Medulla oblongata (tissue), 1 donor: ENCODE results near the gene PARL.
"Not testable (repeated sequence)": the region's sequence is repeated elsewhere in the genome, so short reads cannot be mapped to it uniquely, and the experiment has no call there.

Experiments used
- DNase-seq: peaks from one replicate; pipeline ENCODE4 v3.0.0-alpha.2; 2015; ENCODE audit errors: extremely low spot score

Gene PARL

DNA sequence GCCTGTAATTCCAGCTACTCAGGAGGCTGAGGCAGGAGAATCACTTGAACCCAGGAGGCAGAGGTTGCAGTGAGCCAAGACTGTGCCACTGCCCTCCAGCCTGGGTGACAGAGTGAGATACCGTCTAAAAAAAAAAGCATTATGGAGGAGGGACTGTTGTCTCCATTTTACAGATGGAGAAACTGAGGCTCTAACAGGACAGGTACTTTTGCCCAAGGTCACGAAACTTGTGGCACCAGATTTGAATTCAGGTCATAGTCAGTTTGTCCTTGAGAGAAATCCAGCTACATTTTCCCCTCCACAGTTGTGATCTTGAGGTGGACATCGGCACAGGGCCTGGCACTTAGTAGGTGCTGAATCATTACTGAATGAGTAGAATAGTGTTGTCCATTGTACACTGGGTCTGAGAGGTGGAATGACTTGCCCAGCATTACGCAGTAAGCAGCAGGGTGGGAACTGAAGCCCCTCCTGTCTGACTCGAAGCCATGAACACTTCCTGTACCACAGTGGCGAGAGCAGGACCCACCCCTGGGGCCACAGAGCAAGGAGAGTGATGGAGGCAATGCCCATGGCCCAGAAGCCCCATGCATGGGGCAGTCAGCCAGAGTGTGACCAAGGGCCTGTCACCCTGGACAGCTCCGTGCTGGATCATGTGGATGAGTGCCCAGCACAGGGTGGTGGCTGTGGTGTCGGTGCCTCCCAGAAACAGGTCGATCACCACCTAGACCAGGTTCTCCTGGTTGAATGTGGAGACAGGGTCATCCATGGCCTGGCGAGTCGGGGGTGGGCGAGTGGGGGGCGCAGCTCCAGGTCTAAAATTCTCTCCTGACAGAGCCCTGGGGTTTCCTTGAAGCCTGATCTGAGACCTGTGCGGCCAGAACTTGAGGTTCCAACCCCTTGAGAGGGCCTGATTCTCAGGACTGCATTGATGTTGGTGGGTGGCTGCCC is 20.4 kb upstream of the PARL start:
- DNase-seq = no peak

DNA sequence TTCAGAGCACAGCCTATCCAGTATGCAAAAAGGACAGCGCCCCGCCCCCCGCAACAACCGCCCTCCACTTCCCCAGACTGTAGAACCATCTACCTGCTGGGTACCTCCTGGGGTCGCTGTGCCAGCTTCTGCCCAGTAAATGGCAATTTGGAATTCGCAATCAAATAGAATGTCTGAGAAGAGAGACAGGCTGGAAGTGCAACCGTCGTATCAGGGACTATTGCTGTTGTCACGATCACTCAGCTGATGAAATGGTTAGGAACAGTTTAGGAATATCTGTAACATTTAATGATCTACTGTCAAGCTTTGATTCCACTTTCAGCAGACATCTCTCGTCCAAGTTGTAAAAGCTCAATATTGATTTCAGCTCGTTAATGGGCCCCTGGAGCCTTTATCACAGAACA is 13.3 kb upstream of the PARL start:
- no peak for DNase-seq

- DNase-seq = no peak
These were observed 12.9 kb upstream of the PARL start for GRCh38 chr3:183897606-183898005.

- DNase-seq = no peak
These were observed 11.9 kb upstream of the PARL start for GRCh38 chr3:183896610-183897009.

DNA sequence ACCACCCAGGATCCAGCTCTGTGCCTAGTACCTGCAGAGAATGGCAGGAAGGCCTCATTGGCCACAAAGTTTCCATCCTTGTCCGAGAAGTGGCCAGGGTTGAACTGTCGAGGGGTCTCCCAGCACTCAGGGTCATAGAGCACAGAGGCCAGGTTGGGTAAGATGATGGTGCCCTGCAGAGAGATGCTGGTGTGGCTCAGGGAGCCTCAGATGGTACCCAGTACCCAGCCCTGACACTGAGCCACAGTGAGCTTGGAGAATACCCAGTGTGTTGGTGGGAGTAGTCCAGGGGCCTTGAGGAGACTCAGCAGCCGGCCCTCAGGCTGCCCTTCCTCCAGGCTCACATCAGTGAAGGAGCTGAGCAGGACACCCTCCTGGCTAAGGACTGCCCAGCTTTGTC is 11.5 kb upstream of the PARL start:
- DNase-seq = no peak

GRCh38 chr3:183895774-183896173 is 11.1 kb upstream of the PARL start:
- no peak for DNase-seq

DNA sequence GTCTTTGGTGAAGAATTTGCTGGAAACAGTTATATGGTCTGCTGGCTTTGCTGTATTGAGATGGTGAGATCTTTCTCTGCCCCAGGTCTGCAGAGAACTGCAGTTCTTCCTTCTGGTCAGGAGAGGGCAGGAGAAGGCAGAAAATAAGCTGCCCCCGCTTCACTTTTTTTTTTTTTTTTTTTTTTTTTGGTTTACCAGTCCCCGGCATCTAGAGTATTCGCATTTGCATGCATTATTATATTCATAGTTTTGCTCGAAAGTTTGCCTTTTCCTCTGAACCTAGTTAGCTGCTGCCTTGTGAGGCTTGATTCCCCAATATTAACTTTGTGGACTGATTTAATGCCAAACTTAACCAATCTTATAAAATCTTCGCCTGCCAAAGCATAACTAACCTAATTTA is 10.6 kb upstream of the PARL start:
- DNase-seq = peak; percentile 54

GRCh38 chr3:183892610-183893214 is 8.0 kb upstream of the PARL start:
- DNase-seq = no peak

GRCh38 chr3:183885766-183886165 is 1.1 kb upstream of the PARL start:
- no peak for DNase-seq

- DNase-seq = no peak
These were observed 618 bp downstream of the PARL start for GRCh38 chr3:183884097-183884426.

DNA sequence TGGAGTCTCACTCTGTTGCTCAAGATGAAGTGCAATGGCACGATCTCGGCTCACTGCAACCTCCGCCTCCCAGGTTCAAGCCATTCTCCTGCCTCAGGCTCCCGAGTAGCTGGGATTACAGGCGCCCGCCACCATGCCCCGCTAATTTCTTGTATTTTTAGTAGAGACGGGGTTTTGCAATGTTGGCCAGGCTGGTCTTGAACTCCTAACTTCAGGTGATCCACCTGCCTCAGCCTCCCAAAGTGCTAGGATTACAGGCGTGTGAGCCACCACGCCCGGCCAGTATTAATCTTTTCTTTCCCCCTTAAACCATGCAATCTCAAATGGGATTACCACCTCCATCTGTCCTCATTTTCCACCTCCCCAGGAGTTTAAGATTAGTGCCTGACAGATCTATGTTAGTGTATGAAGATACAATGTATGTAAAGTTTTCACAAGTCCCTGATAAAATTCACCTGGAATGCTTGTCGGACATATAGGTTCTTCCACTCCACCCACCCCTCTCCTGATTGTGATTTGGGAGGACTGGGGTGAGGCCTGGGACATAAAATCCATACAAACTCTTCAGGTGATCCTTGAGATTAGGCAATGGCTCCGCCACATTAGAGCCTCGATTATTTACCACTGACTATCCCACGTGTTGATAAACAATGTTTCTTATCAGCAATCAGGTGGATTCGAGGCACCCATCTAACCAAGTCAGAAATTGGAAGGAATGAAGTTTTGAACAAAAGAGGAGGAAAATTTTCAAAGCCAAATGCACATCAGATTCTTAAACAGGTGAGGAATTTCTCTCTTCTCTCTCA is 1.2 kb downstream of the PARL start:
- DNase-seq = no peak

GRCh38 chr3:183880121-183880520 is 4.6 kb downstream of the PARL start:
- DNase-seq = no peak

GRCh38 chr3:183879243-183879642 is 5.4 kb downstream of the PARL start:
- no peak for DNase-seq

DNA sequence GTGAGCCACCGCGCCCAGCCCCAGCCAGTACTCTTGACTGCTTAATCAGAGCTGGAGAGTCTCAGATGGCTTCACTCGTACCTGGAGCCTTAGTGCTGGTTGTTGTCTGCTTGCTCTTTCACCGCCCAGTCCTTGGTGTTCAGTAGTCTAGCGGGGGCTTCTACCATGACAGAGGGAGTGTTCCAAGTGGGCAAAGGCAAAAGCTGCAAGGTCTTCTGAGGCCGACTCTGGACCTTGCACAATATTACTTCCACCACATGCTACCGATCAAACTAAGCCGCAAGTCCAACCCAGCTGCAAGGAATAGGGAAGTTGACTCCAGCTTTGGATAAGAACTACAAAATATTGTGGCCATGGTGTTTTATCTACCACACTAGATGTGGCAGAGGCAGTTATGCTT is 6.6 kb downstream of the PARL start:
- peak; percentile 71 for DNase-seq

DNA sequence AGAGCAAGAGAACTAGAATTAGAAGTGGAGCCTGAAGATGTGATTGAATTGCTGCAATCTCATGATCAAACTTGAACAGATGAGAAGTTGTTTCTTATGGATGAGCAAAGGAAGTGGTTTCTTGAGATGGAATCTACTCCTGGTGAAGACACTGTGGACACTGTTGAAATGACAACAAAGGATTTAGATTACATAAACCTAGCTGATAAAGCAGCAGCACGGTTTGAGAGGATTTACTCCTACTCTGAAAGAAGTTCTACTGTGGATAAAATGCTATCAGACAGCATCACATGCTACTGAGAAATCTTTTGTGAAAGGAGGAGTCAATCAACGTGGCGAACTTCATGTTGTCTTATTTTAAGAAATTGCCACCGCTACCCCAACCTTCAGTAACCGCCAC is 7.5 kb downstream of the PARL start:
- not testable (repeated sequence) for DNase-seq

DNA sequence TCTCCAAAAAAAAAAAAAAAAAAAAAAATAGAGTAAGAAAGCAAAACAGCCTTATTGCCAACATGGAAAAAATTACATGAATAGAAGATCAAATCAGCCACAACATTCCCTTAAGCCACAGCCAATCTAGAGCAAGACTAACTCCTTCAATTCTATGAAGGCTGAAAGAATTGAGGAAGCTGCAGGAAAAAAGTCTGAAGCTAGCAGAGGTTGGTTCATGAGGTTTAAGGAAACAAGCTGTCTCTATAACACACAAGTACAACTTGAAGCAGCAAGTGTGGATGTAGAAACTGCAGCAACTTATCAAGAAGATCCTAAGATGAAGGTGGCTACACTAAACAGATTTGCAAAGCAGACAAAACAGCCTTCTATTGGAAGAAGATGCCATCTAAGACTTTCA is 9.3 kb downstream of the PARL start:
- peak; percentile 12 for DNase-seq

GRCh38 chr3:183873914-183874313 is 10.8 kb downstream of the PARL start:
- DNase-seq = no peak

GRCh38 chr3:183871541-183871940 is 13.1 kb downstream of the PARL start:
- no peak for DNase-seq

GRCh38 chr3:183870563-183870962 is 14.1 kb downstream of the PARL start:
- DNase-seq = no peak

DNA sequence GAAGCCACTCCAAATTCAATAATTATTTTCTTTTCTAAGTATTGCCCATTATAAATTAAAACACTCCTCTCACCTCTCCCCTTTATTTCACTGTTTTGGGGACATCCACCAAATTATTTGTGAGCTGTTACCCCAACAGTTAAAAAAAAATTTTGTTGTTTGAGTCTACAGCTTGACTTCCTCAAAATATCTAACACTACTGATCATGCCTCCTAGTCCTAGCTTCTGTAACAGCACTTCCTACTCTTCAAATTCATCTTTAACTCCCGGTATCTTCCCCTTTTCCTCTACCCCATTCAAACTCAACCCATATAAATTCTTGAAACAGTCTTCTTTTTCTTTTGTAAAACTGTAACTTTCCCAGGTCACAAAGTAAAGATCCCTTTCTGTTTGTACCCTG is 15.9 kb downstream of the PARL start:
- peak; percentile 37 for DNase-seq

DNA sequence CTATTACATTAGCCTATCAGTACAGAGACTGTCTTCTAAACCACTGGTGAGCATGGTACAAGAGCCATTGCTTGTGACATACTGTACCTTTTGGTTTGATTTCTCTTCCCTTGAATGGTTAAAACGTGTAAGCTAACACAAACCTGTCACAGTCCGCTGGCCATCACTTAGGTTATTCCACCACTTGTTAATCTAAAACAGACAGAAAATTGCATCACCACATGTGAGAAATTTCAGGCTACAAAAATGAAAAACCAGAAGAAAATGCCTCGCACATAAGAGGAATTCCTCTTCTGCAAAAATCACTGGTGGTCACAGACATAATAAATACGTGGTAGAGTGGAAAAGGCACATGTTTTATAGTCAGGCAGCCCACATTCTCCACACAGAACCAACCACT is 22.1 kb downstream of the PARL start:
- no peak for DNase-seq

DNA sequence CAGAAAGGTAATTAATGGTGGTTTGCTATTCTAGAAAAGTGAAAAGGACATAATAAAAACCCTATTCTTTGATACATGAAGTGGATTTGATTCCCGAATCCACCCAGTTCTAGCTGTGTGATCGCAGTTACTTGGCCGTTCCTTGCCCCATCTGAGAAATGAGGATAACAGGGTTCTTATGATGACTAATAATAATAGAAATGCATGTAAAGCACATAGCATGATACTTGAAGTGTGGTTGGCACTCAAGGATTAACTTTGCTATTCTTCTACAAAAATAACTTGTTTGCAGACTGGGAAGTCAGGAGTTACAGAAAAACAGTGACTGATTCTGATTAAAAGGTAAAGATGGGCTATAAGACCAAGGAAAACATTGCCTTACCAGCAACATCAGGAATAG is 26.8 kb downstream of the PARL start:
- DNase-seq = no peak
